Hepatocyte (in vitro differentiated cells): ENCODE results near the gene PZP. TPM values are rescaled to one million over a fixed set of nuclear protein-coding genes. Genes with fewer than 3 reads are reported as not detected.
"Not testable (repeated sequence)": the region's sequence is repeated elsewhere in the genome, so short reads cannot be mapped to it uniquely, and the experiment has no call there.

ENCODE experiments used
- DNase-seq: peaks from one replicate; pipeline ENCODE4 v3.0.0-alpha.2; 2016; ENCODE audit warnings: low spot score
- H2AFZ ChIP-seq: fragments of 200-600 bp; sonication (generic); 2 replicates; pipeline ENCODE4 v1.6.0; 2016; ENCODE audit warnings: antibody characterized with exemption, mild to moderate bottlenecking
- H3K27ac ChIP-seq: fragments of 200-600 bp; sonication (generic); 2 replicates; pipeline ENCODE4 v1.5.1; 2016; ENCODE audit warnings: mild to moderate bottlenecking
- H3K27me3 ChIP-seq: fragments of 200-600 bp; sonication (generic); 2 replicates; pipeline ENCODE4 v1.6.1; 2016
- H3K36me3 ChIP-seq: fragments of 200-600 bp; sonication (generic); replicated peaks from 2 replicates; pipeline ENCODE4 v1.5.1; 2016; ENCODE audit warnings: low read depth; ENCODE audit not compliant: insufficient read depth
- H3K4me1 ChIP-seq: fragments of 200-600 bp; sonication (generic); 2 replicates; pipeline ENCODE4 v1.5.1; 2016; ENCODE audit warnings: mild to moderate bottlenecking, moderate library complexity; ENCODE audit not compliant: insufficient read depth
- H3K4me2 ChIP-seq: fragments of 200-600 bp; sonication (generic); 2 replicates; pipeline ENCODE4 v1.6.0; 2016
- H3K4me3 ChIP-seq: fragments of 200-600 bp; sonication (generic); 2 replicates; pipeline ENCODE4 v1.5.1; 2016; ENCODE audit warnings: mild to moderate bottlenecking
- H3K79me2 ChIP-seq: fragments of 200-600 bp; sonication (generic); 2 replicates; pipeline ENCODE4 v1.6.0; 2017; ENCODE audit warnings: mild to moderate bottlenecking
- H3K9me2 ChIP-seq: fragments of 200-600 bp; sonication (generic); replicated peaks from 2 replicates; pipeline ENCODE4 v1.6.0; 2017; ENCODE audit warnings: mild to moderate bottlenecking; ENCODE audit not compliant: insufficient read depth
- H3K9me3 ChIP-seq: fragments of 200-600 bp; sonication (generic); 2 replicates; pipeline ENCODE4 v1.5.1; 2016; ENCODE audit warnings: low read depth, mild to moderate bottlenecking
- H4K20me1 ChIP-seq: fragments of 200-600 bp; sonication (generic); 2 replicates; pipeline ENCODE4 v1.6.0; 2016; ENCODE audit warnings: mild to moderate bottlenecking; ENCODE audit not compliant: insufficient read depth, poor library complexity, severe bottlenecking
- EZH2 ChIP-seq: fragments of 200-600 bp; sonication (generic); IDR thresholded peaks from 2 replicates; pipeline ENCODE4 v1.6.1; 2016; ENCODE audit warnings: antibody characterized with exemption, mild to moderate bottlenecking, borderline replicate concordance
- EZH2phosphoT487 ChIP-seq: fragments of 200-600 bp; sonication (generic); IDR thresholded peaks from one replicate; pipeline ENCODE4 v1.6.1; 2018; ENCODE audit warnings: antibody characterized with exemption, mild to moderate bottlenecking, low read depth, moderate library complexity; ENCODE audit not compliant: unreplicated experiment, severe bottlenecking
- WGBS: methylation state at CpG from one replicate; pipeline ENCODE4 v1.1.6; 2016; ENCODE audit warnings: low lambda C conversion rate; ENCODE audit errors: missing lambda C conversion rate; 5-methylcytosine and 5-hydroxymethylcytosine counted together
- polyA plus RNA-seq: library from polyadenylated mRNA; unstranded; fragments of >200 nt; fragmentation: Nextera tagmentation; extraction: Ambion mirVana; gene quantifications from 2 replicates; pipeline ENCODE4 v1.2.1, GENCODE V29; 2016
- total RNA-seq: library from RNA; depleted of rRNA; stranded (reverse); fragments of >200 nt; gene quantifications from 2 replicates; pipeline ENCODE4 v1.2.3, GENCODE V29; 2014
- TF ChIP-seq, protein P1 (sequence below): fragments of 200-600 bp; sonication (generic); IDR thresholded peaks from 2 replicates; pipeline ENCODE4 v1.5.1; 2016; ENCODE audit warnings: antibody characterized with exemption, mild to moderate bottlenecking; ENCODE audit not compliant: poor library complexity

Gene PZP
- total and polyA plus RNA-seq, 2 experiments from 2014 or later, result 0.10 to 0.45 TPM

DNA sequence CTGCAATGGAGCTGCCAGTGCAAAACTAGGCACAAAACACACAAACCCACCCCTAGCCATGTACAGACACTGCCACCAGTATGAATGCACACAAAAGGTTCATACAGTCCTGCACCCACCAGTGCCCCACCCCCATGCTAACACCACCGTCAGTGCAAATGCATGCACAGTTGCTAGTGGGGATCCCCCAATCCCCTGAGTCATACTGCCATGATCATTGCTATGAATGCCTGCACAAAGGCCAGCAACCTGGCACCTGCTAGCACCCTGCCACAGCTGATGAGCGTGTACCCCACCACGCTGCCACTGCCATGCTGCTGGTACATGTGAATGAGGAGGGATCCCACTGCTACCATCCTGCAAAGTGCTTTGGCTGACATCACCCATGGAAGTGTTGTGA, 23.9 kb downstream of the PZP start:
- Histone ChIP-seq H3K9me3 (no peaks in the 10 kb centered on the region), H3K27ac (no peak overlapping the region), H3K4me2 (no peak overlapping the region), H3K4me1 (no peaks in the 10 kb centered on the region), H3K27me3 (no peaks in the 10 kb centered on the region), H2AFZ (no peak overlapping the region), H3K79me2 (no peaks in the 10 kb centered on the region), H3K4me3 (no peak overlapping the region), H4K20me1 (no peaks in the 10 kb centered on the region), H3K36me3 (no peaks in the 10 kb centered on the region), H3K9me2 (no peaks in the 10 kb centered on the region)
- no peak for DNase-seq
- 100% methylated on average over 3 of the region's 3 CpGs for WGBS
- TF ChIP-seq EZH2phosphoT487 (no peak), EZH2 (no peak)
- TF ChIP-seq, protein P1, sequence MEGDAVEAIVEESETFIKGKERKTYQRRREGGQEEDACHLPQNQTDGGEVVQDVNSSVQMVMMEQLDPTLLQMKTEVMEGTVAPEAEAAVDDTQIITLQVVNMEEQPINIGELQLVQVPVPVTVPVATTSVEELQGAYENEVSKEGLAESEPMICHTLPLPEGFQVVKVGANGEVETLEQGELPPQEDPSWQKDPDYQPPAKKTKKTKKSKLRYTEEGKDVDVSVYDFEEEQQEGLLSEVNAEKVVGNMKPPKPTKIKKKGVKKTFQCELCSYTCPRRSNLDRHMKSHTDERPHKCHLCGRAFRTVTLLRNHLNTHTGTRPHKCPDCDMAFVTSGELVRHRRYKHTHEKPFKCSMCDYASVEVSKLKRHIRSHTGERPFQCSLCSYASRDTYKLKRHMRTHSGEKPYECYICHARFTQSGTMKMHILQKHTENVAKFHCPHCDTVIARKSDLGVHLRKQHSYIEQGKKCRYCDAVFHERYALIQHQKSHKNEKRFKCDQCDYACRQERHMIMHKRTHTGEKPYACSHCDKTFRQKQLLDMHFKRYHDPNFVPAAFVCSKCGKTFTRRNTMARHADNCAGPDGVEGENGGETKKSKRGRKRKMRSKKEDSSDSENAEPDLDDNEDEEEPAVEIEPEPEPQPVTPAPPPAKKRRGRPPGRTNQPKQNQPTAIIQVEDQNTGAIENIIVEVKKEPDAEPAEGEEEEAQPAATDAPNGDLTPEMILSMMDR, result no peak

DNA sequence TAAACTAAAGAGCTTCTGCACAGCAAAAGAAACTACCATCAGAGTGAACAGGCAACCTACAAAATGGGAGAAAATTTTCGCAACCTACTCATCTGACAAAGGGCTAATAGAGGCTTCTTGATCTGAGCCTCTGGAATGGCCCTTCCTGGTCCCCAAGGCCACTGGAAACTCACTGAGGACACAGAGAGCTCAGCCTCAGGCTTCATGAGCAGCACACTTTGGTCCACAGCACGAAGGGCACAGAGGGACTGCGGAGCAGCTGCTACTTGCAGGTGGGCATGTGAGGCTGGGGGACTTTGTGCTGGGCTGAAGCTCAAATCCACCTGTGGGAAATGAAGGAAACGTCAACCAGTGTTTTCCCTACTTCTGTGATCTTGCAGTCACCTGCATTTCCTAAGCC, 27.4 kb downstream of the PZP start:
- Histone ChIP-seq H3K4me3 (no peak overlapping the region), H3K27ac (no peak overlapping the region), H3K4me1 (no peaks in the 10 kb centered on the region), H3K36me3 (no peaks in the 10 kb centered on the region), H3K9me2 (no peaks in the 10 kb centered on the region), H3K79me2 (no peaks in the 10 kb centered on the region), H3K4me2 (no peak overlapping the region), H3K9me3 (no peaks in the 10 kb centered on the region), H3K27me3 (no peaks in the 10 kb centered on the region), H2AFZ (no peak overlapping the region), H4K20me1 (no peaks in the 10 kb centered on the region)
- DNase-seq, result no peak
- 79% methylated on average over 4 of the region's 4 CpGs for WGBS
- TF ChIP-seq EZH2 (no peak), EZH2phosphoT487 (no peak)
- TF ChIP-seq, protein P1, result no peak

GRCh38 chr12:9179781-9180180, 28.4 kb downstream of the PZP start:
- DNase-seq, result no peak
- Histone ChIP-seq H3K9me2 (no peaks in the 10 kb centered on the region), H3K27ac (no peak overlapping the region), H3K4me3 (no peak overlapping the region), H3K9me3 (no peaks in the 10 kb centered on the region), H2AFZ (no peak overlapping the region), H3K27me3 (no peaks in the 10 kb centered on the region), H3K4me1 (no peaks in the 10 kb centered on the region), H3K79me2 (no peaks in the 10 kb centered on the region), H4K20me1 (no peaks in the 10 kb centered on the region), H3K36me3 (no peaks in the 10 kb centered on the region), H3K4me2 (no peak overlapping the region)
- 92% methylated on average over 3 of the region's 3 CpGs for WGBS
- TF ChIP-seq EZH2phosphoT487, result no peak
- TF ChIP-seq, protein P1, result no peak

DNA sequence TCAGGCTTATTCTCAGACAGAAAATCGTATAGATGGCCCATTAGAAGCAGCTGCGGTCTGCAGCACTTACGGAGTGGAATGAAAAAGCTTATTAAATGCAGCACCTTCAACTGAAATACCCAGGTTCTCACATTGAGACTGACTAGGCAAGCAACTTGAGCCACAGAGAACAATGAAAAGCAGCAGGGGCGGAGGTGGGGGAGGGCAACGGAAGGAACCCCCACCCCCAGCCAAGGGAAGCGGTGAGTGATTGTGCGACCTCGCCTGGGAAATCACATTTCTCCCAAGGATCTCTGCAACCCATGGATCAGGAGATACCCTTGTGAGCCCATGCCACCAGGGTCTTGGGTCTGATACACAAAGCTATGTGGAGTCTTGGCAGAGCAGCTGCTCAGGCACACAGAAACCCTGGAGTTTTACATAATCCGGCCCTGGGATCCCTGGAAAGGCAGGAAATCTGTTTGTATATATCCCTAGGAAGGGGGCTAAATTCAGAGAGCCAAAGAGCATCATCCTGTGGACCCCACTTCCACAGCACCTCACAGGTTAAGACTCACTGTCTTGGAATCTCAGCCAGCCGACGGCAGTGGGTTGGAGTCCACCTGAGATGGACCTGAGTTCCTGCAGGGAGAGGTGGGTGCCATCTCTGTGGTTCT, 38.1 kb downstream of the PZP start:
- H3K9me2 ChIP-seq, result no peaks in the 10 kb centered on the region
- H3K4me1 ChIP-seq, result no peaks in the 10 kb centered on the region
- no peaks in the 10 kb centered on the region for H3K79me2 ChIP-seq
- 62% methylated on average over 11 of the region's 11 CpGs for WGBS
- no peak overlapping the region for H3K27ac ChIP-seq
- H2AFZ ChIP-seq, result no peak overlapping the region
- H3K36me3 ChIP-seq, result no peaks in the 10 kb centered on the region
- no peak for TF ChIP-seq EZH2
- TF ChIP-seq, protein P1, result no peak
- TF ChIP-seq EZH2phosphoT487, result no peak
- no peak for DNase-seq
- no peak overlapping the region for H3K4me2 ChIP-seq
- H4K20me1 ChIP-seq, result no peaks in the 10 kb centered on the region
- H3K4me3 ChIP-seq, result no peak overlapping the region
- no peaks in the 10 kb centered on the region for H3K27me3 ChIP-seq
- H3K9me3 ChIP-seq, result no peaks in the 10 kb centered on the region

- not testable (repeated sequence) for H3K27ac ChIP-seq, H3K4me2 ChIP-seq
- WGBS, result 70% methylated on average over 5 of the region's 5 CpGs
Measured at GRCh38 chr12:9167345-9167744, 40.9 kb downstream of the PZP start.

More at GRCh38 chr12:9167345-9167744, 40.9 kb downstream of the PZP start:
- H3K4me1 ChIP-seq, H3K79me2 ChIP-seq, H2AFZ ChIP-seq, H3K4me3 ChIP-seq, H3K27me3 ChIP-seq, H3K9me3 ChIP-seq, H3K36me3 ChIP-seq, DNase-seq, H4K20me1 ChIP-seq, H3K9me2 ChIP-seq: not testable (repeated sequence)
